K562 (cell line): ENCODE results near the gene CAMK2A. TPM values are rescaled to one million over a fixed set of nuclear protein-coding genes. Genes with fewer than 3 reads are reported as not detected.

Experiments used
- polyA plus RNA-seq, 8 experiments: library from polyadenylated mRNA; depleted of rRNA in 4 of 8; stranded (reverse) in 5 of 8; unstranded in 3 of 8; fragments of >200 nt; fragmentation: Nextera tagmentation in 2 of 8; fragmentation: Illumina TruSeq in 1 of 8; extraction: Ambion mirVana in 2 of 8; extraction: Trizol in 1 of 8; gene quantifications; 2 replicates each; pipeline versions ENCODE4 v1.2.1 to v1.2.3, GENCODE V29; 2011 to 2014; ENCODE audit warnings: inconsistent platforms in 1 of 8, missing spikeins in 1 of 8
- total RNA-seq, 7 experiments: library from RNA; depleted of rRNA in 6 of 7; stranded (reverse); fragments of >200 nt in 6 of 7; fragmentation: Illumina TruSeq in 2 of 7; extraction: Trizol in 2 of 7; gene quantifications; 2 replicates each; pipeline versions ENCODE4 v1.2.1 to v1.2.3, GENCODE V29; 2011 to 2021; ENCODE audit warnings: low replicate concordance in 1 of 7
- TF ChIP-seq, protein P1 (sequence below), 2 experiments: fragments of 450-650 bp; formaldehyde crosslinking in 1 of 2; IDR thresholded peaks; 2 replicates each; pipeline versions ENCODE4 v1.4.0 to v1.6.1; 2014 to 2020; ENCODE audit warnings: mild to moderate bottlenecking in 2 of 2, borderline replicate concordance in 1 of 2, low read depth in 1 of 2
- TF ChIP-seq, protein P2 (sequence below): fragments of 450-650 bp; IDR thresholded peaks from 2 replicates; pipeline ENCODE4 v1.6.1; 2016

The CAMK2A gene
- total and polyA plus RNA-seq, 9 of the 15 experiments (the other 6 are each of a cell fraction or from before 2014, with no cell fraction given): 0.01 to 0.18 (median 0.04) TPM; not detected in 6

- TF ChIP-seq, protein P1, sequence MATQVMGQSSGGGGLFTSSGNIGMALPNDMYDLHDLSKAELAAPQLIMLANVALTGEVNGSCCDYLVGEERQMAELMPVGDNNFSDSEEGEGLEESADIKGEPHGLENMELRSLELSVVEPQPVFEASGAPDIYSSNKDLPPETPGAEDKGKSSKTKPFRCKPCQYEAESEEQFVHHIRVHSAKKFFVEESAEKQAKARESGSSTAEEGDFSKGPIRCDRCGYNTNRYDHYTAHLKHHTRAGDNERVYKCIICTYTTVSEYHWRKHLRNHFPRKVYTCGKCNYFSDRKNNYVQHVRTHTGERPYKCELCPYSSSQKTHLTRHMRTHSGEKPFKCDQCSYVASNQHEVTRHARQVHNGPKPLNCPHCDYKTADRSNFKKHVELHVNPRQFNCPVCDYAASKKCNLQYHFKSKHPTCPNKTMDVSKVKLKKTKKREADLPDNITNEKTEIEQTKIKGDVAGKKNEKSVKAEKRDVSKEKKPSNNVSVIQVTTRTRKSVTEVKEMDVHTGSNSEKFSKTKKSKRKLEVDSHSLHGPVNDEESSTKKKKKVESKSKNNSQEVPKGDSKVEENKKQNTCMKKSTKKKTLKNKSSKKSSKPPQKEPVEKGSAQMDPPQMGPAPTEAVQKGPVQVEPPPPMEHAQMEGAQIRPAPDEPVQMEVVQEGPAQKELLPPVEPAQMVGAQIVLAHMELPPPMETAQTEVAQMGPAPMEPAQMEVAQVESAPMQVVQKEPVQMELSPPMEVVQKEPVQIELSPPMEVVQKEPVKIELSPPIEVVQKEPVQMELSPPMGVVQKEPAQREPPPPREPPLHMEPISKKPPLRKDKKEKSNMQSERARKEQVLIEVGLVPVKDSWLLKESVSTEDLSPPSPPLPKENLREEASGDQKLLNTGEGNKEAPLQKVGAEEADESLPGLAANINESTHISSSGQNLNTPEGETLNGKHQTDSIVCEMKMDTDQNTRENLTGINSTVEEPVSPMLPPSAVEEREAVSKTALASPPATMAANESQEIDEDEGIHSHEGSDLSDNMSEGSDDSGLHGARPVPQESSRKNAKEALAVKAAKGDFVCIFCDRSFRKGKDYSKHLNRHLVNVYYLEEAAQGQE (IDR thresholded peaks at IDR 0.05; ENCODE audit: borderline replicate concordance): 0 out of 2 replicates have a peak, but pooled peaks have one; percentile 26
- TF ChIP-seq, protein P1 (CRISPR knock-in tag; IDR thresholded peaks at IDR 0.05; ENCODE audit: low read depth): no peak
- TF ChIP-seq, protein P2, sequence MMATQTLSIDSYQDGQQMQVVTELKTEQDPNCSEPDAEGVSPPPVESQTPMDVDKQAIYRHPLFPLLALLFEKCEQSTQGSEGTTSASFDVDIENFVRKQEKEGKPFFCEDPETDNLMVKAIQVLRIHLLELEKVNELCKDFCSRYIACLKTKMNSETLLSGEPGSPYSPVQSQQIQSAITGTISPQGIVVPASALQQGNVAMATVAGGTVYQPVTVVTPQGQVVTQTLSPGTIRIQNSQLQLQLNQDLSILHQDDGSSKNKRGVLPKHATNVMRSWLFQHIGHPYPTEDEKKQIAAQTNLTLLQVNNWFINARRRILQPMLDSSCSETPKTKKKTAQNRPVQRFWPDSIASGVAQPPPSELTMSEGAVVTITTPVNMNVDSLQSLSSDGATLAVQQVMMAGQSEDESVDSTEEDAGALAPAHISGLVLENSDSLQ: peak; percentile 37; the same call in 1 of the 2 replicates
These were observed 2.8 kb downstream of the CAMK2A start (continued) for GRCh38 chr5:150286820-150287219.
